ENCODE data around the gene IFITM5.
A peak's percentile ranks its signal among the peaks of the same experiment; 100 is the strongest.
"Not testable (repeated sequence)": the region's sequence is repeated elsewhere in the genome, so short reads cannot be mapped to it uniquely, and the experiment has no call there.

Gene IFITM5

DNA sequence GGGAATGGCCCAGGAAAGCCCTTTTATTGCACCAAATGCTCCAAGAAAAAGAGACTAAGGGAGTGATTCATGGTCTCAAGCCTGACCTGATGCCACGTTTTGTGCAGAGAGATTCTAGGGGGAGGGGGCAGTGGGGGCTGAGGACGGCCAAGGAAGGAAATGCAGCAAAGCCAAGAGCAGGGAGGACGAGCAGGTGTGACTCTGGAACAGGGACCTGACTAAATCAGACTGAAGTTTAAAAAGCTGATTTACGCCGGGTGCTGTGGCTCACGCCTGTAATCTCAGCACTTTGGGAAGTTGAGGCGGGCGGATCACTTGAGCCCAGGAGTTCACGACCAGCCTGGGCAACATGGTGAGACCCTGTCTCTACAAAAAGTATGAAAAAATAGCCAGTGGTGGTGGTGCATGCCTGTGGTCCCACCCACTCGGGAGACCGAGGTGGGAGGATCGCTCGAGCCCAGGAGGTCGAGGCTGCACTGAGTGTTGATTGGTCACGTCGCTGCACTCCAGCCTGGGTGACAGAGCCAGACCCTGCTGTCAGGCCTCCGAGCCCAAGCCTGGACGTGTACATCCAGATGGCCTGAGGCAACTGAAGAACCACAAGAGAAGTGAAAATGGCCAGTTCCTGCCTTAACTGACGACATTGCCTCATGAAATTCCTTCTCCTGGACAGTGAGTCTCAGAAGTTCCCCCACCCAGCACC is 32.2 kb upstream of the IFITM5 start:
- Histone ChIP-seq H2AFZ (ENCODE audit: low read depth, low read length) (no peak overlapping the region), H3K27me3 (ENCODE audit: low read depth, low read length) (no peaks in the 10 kb centered on the region), H3K36me3 (replicated peaks; ENCODE audit: low read depth, low read length) (no peaks in the 10 kb centered on the region), H3K79me2 (ENCODE audit: low read length) (no peaks in the 10 kb centered on the region), H4K20me1 (ENCODE audit: insufficient read depth, low read length) (no peaks in the 10 kb centered on the region), H3K27ac (ENCODE audit: low read length) (no peak overlapping the region), H3K9me3 (ENCODE audit: insufficient read depth, low read length) (no peaks in the 10 kb centered on the region; the same call in 1 of the 2 replicates), H3K9ac (ENCODE audit: low read length) (no peak overlapping the region), H3K4me2 (ENCODE audit: low read length) (peak overlapping the region; percentile 54), H3K4me3 (ENCODE audit: low read length) (peak overlapping the region; percentile 57), H3K4me1 (ENCODE audit: low read length) (peaks cover 46% of the 10 kb centered on the region)
- TF ChIP-seq EZH2phosphoT487 (IDR thresholded peaks at IDR 0.05; ENCODE audit: low read depth): no peak
- TF ChIP-seq, protein P1, sequence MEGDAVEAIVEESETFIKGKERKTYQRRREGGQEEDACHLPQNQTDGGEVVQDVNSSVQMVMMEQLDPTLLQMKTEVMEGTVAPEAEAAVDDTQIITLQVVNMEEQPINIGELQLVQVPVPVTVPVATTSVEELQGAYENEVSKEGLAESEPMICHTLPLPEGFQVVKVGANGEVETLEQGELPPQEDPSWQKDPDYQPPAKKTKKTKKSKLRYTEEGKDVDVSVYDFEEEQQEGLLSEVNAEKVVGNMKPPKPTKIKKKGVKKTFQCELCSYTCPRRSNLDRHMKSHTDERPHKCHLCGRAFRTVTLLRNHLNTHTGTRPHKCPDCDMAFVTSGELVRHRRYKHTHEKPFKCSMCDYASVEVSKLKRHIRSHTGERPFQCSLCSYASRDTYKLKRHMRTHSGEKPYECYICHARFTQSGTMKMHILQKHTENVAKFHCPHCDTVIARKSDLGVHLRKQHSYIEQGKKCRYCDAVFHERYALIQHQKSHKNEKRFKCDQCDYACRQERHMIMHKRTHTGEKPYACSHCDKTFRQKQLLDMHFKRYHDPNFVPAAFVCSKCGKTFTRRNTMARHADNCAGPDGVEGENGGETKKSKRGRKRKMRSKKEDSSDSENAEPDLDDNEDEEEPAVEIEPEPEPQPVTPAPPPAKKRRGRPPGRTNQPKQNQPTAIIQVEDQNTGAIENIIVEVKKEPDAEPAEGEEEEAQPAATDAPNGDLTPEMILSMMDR (IDR thresholded peaks at IDR 0.05; ENCODE audit: low read depth, low read length): no peak

DNA sequence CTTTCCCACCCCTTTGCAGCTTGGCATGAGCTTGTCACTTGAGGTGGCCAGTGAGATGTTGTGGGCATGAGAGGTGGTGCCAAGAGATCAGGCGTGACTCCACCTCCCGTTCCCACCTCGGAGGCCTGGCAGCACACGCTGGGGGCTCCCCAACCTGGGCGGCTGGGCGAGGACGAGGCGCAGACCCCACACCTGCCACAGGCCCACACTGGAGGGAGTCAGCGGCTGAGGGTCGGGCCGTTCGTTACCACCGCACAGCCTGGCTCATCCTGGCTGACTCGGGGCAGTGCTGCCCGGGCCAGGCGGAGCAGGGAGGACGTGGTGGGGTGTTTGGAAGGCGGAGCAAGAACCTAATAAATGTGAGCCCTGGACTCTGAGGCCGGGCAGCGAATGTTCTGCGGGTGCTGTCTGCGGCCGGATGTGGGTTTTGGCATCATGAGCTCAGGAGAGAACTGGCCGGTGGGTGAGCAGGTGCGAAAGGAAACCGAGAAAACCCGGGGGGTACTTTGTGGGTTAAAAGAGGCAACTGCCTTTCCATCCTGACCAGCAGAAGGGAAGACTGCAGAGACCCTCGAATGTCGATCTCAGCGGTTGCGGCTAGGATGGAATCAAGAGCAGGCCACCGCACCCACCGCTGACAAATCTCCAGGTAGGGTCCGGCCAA is 31.5 kb upstream of the IFITM5 start:
- peak overlapping the region; percentile 12; the same call in 1 of the 2 replicates for H3K9ac ChIP-seq (ENCODE audit: low read length)
- no peaks in the 10 kb centered on the region for H3K79me2 ChIP-seq (ENCODE audit: low read length)
- H3K4me1 ChIP-seq (ENCODE audit: low read length): peaks cover 52% of the 10 kb centered on the region
- H3K27ac ChIP-seq (ENCODE audit: low read length): 0 out of 2 replicates have a peak overlapping the region, but pooled peaks have one; percentile 19
- peak overlapping the region; percentile 54 for H3K4me2 ChIP-seq (ENCODE audit: low read length)
- TF ChIP-seq EZH2phosphoT487 (IDR thresholded peaks at IDR 0.05; ENCODE audit: low read depth): no peak
- TF ChIP-seq, protein P1 (IDR thresholded peaks at IDR 0.05; ENCODE audit: low read depth, low read length): no peak
- no peaks in the 10 kb centered on the region for H3K36me3 ChIP-seq (replicated peaks; ENCODE audit: low read depth, low read length)
- H3K27me3 ChIP-seq (ENCODE audit: low read depth, low read length): no peaks in the 10 kb centered on the region
- H2AFZ ChIP-seq (ENCODE audit: low read depth, low read length): no peak overlapping the region
- no peaks in the 10 kb centered on the region for H4K20me1 ChIP-seq (ENCODE audit: insufficient read depth, low read length)
- no peaks in the 10 kb centered on the region; the same call in 1 of the 2 replicates for H3K9me3 ChIP-seq (ENCODE audit: insufficient read depth, low read length)
- peak overlapping the region; percentile 57 for H3K4me3 ChIP-seq (ENCODE audit: low read length)

- Histone ChIP-seq H3K27me3 (ENCODE audit: low read depth, low read length) (no peaks in the 10 kb centered on the region), H3K9ac (ENCODE audit: low read length) (peak overlapping the region; percentile 12; the same call in 1 of the 2 replicates), H3K9me3 (ENCODE audit: insufficient read depth, low read length) (no peaks in the 10 kb centered on the region; the same call in 1 of the 2 replicates), H3K4me3 (ENCODE audit: low read length) (peak overlapping the region; percentile 57; the same call in 1 of the 2 replicates), H3K79me2 (ENCODE audit: low read length) (no peaks in the 10 kb centered on the region), H3K4me2 (ENCODE audit: low read length) (peak overlapping the region; percentile 54), H3K4me1 (ENCODE audit: low read length) (peaks cover 56% of the 10 kb centered on the region), H3K36me3 (replicated peaks; ENCODE audit: low read depth, low read length) (no peaks in the 10 kb centered on the region), H2AFZ (ENCODE audit: low read depth, low read length) (no peak overlapping the region), H3K27ac (ENCODE audit: low read length) (peak overlapping the region; percentile 81; the same call in 1 of the 2 replicates), H4K20me1 (ENCODE audit: insufficient read depth, low read length) (no peaks in the 10 kb centered on the region)
- TF ChIP-seq EZH2phosphoT487 (IDR thresholded peaks at IDR 0.05; ENCODE audit: low read depth): no peak
- TF ChIP-seq, protein P1 (IDR thresholded peaks at IDR 0.05; ENCODE audit: low read depth, low read length): no peak
Observed at GRCh38 chr11:330307-330693, 31.0 kb upstream of the IFITM5 start.

GRCh38 chr11:329886-330253 is 30.5 kb upstream of the IFITM5 start:
- TF ChIP-seq, protein P1 (IDR thresholded peaks at IDR 0.05; ENCODE audit: low read depth, low read length): no peak
- TF ChIP-seq EZH2phosphoT487 (IDR thresholded peaks at IDR 0.05; ENCODE audit: low read depth): no peak
- peak overlapping the region; percentile 61 for H3K9ac ChIP-seq (ENCODE audit: low read length)
- H3K9me3 ChIP-seq (ENCODE audit: insufficient read depth, low read length): no peaks in the 10 kb centered on the region; the same call in 1 of the 2 replicates
- H4K20me1 ChIP-seq (ENCODE audit: insufficient read depth, low read length): no peaks in the 10 kb centered on the region
- peak overlapping the region; percentile 57 for H3K4me3 ChIP-seq (ENCODE audit: low read length)
- H2AFZ ChIP-seq (ENCODE audit: low read depth, low read length): no peak overlapping the region
- H3K27me3 ChIP-seq (ENCODE audit: low read depth, low read length): no peaks in the 10 kb centered on the region
- peaks cover 56% of the 10 kb centered on the region for H3K4me1 ChIP-seq (ENCODE audit: low read length)
- H3K4me2 ChIP-seq (ENCODE audit: low read length): peak overlapping the region; percentile 54
- no peaks in the 10 kb centered on the region for H3K79me2 ChIP-seq (ENCODE audit: low read length)
- peak overlapping the region; percentile 81 for H3K27ac ChIP-seq (ENCODE audit: low read length)
- H3K36me3 ChIP-seq (replicated peaks; ENCODE audit: low read depth, low read length): no peaks in the 10 kb centered on the region

- not testable (repeated sequence) for H2AFZ ChIP-seq (ENCODE audit: low read depth, low read length); H3K36me3 ChIP-seq (replicated peaks; ENCODE audit: low read depth, low read length); H3K79me2 ChIP-seq (ENCODE audit: low read length); H3K27me3 ChIP-seq (ENCODE audit: low read depth, low read length); H3K9me3 ChIP-seq (ENCODE audit: insufficient read depth, low read length); H4K20me1 ChIP-seq (ENCODE audit: insufficient read depth, low read length); H3K4me3 ChIP-seq (ENCODE audit: low read length)
- H3K9ac ChIP-seq (ENCODE audit: low read length): peak overlapping the region; percentile 51; the same call in 1 of the 2 replicates
- peak overlapping the region; percentile 81 for H3K27ac ChIP-seq (ENCODE audit: low read length)
- peak overlapping the region; percentile 54 for H3K4me2 ChIP-seq (ENCODE audit: low read length)
- H3K4me1 ChIP-seq (ENCODE audit: low read length): peaks cover 56% of the 10 kb centered on the region
Observed at GRCh38 chr11:328516-329100, 29.3 kb upstream of the IFITM5 start.
